H9 (cell line): ENCODE measurements around the gene CDC40. TPM values are rescaled to one million over a fixed set of nuclear protein-coding genes. Genes with fewer than 3 reads are reported as not detected.

Source experiments
- DNase-seq: peaks from one replicate; pipeline ENCODE4 v3.0.0-alpha.2; 2017
- H2AFZ ChIP-seq: one replicate; pipeline ENCODE4 v1.6.1; 2013; ENCODE audit warnings: mild to moderate bottlenecking, low read length, control low read depth, moderate library complexity
- H2AK5ac ChIP-seq: 2 replicates; pipeline ENCODE4 v1.6.1; 2013; ENCODE audit warnings: low read length, control low read depth, mixed read lengths; ENCODE audit not compliant: insufficient read length
- H2BK120ac ChIP-seq: one replicate; pipeline ENCODE4 v1.6.1; 2013; ENCODE audit warnings: low read depth, mild to moderate bottlenecking, low read length, control low read depth, inconsistent platforms; ENCODE audit not compliant: poor library complexity, severe bottlenecking
- H2BK12ac ChIP-seq: 2 replicates; pipeline ENCODE4 v1.6.1; 2013; ENCODE audit warnings: low read length, control low read depth, mixed read lengths, low read depth; ENCODE audit not compliant: insufficient read length
- H2BK15ac ChIP-seq: 2 replicates; pipeline ENCODE4 v1.6.1; 2013; ENCODE audit warnings: low read depth, low read length, control low read depth
- H2BK20ac ChIP-seq: one replicate; pipeline ENCODE4 v1.6.1; 2013; ENCODE audit warnings: low read depth, mild to moderate bottlenecking, low read length, control low read depth, inconsistent platforms; ENCODE audit not compliant: poor library complexity, severe bottlenecking
- H2BK5ac ChIP-seq: 2 replicates; pipeline ENCODE4 v1.6.1; 2013; ENCODE audit warnings: low read length, control low read depth, mixed read lengths; ENCODE audit not compliant: insufficient read length
- H3K14ac ChIP-seq: 2 replicates; pipeline ENCODE4 v1.6.1; 2013; ENCODE audit warnings: low read length, control low read depth; ENCODE audit not compliant: insufficient read depth
- H3K18ac ChIP-seq: 2 replicates; pipeline ENCODE4 v1.6.1; 2013; ENCODE audit warnings: low read depth, mild to moderate bottlenecking, mixed read lengths, low read length, control low read depth; ENCODE audit not compliant: insufficient read length
- H3K23ac ChIP-seq: 2 replicates; pipeline ENCODE4 v1.6.1; 2013; ENCODE audit warnings: low read length, control low read depth, mixed read lengths, low read depth; ENCODE audit not compliant: insufficient read length
- H3K23me2 ChIP-seq: 2 replicates; pipeline ENCODE4 v1.6.1; 2013; ENCODE audit warnings: low read depth, mild to moderate bottlenecking, mixed read lengths, low read length, control low read depth; ENCODE audit not compliant: insufficient read length, poor library complexity, severe bottlenecking
- H3K27ac ChIP-seq: 2 replicates; pipeline ENCODE4 v1.5.1; 2013; ENCODE audit warnings: low read length, control low read depth, mixed read lengths, low read depth; ENCODE audit not compliant: insufficient read length
- H3K27me3 ChIP-seq: 2 replicates; pipeline ENCODE4 v1.6.1; 2013; ENCODE audit warnings: low read length, control low read depth, inconsistent platforms; ENCODE audit not compliant: insufficient read depth
- H3K4ac ChIP-seq: 2 replicates; pipeline ENCODE4 v1.6.1; 2013; ENCODE audit warnings: low read depth, mild to moderate bottlenecking, control low read depth, inconsistent platforms, low read length, moderate library complexity
- H3K4me1 ChIP-seq: 2 replicates; pipeline ENCODE4 v1.6.1; 2013; ENCODE audit warnings: low read length, control low read depth, inconsistent platforms; ENCODE audit not compliant: insufficient read depth
- H3K4me2 ChIP-seq: 2 replicates; pipeline ENCODE4 v1.6.1; 2013; ENCODE audit warnings: low read length, control low read depth, mixed read lengths; ENCODE audit not compliant: insufficient read length, insufficient read depth
- H3K56ac ChIP-seq: 2 replicates; pipeline ENCODE4 v1.6.1; 2013; ENCODE audit warnings: low read depth, mild to moderate bottlenecking, mixed read lengths, low read length, control low read depth; ENCODE audit not compliant: insufficient read length
- H3K79me1 ChIP-seq: 2 replicates; pipeline ENCODE4 v1.6.1; 2013; ENCODE audit warnings: low read depth, mild to moderate bottlenecking, moderate library complexity, low read length, control low read depth, inconsistent platforms; ENCODE audit not compliant: insufficient read depth, poor library complexity, severe bottlenecking
- H3K79me2 ChIP-seq: 2 replicates; pipeline ENCODE4 v1.6.1; 2013; ENCODE audit warnings: low read length, control low read depth, inconsistent platforms; ENCODE audit not compliant: insufficient read depth
- H3K9ac ChIP-seq: 2 replicates; pipeline ENCODE4 v1.6.1; 2013; ENCODE audit warnings: low read length, control low read depth, mixed read lengths; ENCODE audit not compliant: insufficient read length; ENCODE audit errors: extremely low read depth
- H3K9me3 ChIP-seq: one replicate; pipeline ENCODE4 v1.6.1; 2013; ENCODE audit warnings: low read depth, low read length, inconsistent platforms; ENCODE audit not compliant: control insufficient read depth
- H3T11ph ChIP-seq: one replicate; pipeline ENCODE4 v1.6.1; 2013; ENCODE audit warnings: mild to moderate bottlenecking, low read length, control low read depth, inconsistent platforms
- H4K20me1 ChIP-seq: one replicate; pipeline ENCODE4 v1.6.1; 2013; ENCODE audit not compliant: control insufficient read depth, insufficient read length, insufficient read depth
- H4K5ac ChIP-seq: 2 replicates; pipeline ENCODE4 v1.6.1; 2013; ENCODE audit warnings: low read depth, mild to moderate bottlenecking, mixed read lengths, low read length, control low read depth; ENCODE audit not compliant: insufficient read length
- H4K8ac ChIP-seq: replicated peaks from 2 replicates; pipeline ENCODE4 v1.6.1; 2013; ENCODE audit warnings: low read length, control low read depth, mixed read lengths, low read depth; ENCODE audit not compliant: insufficient read length
- H4K91ac ChIP-seq: 2 replicates; pipeline ENCODE4 v1.6.1; 2013; ENCODE audit warnings: low read depth, mild to moderate bottlenecking, moderate library complexity, mixed read lengths, low read length, control low read depth; ENCODE audit not compliant: insufficient read length
- H3K27ac Mint-ChIP-seq, 3 experiments: 2 replicates in 2 of 3; 3 replicates in 1 of 3; pipeline ENCODE4 v1.8.0; 2020 to 2021; ENCODE audit warnings: mixed read lengths in 3 of 3, mild to moderate bottlenecking in 1 of 3, moderate library complexity in 1 of 3
- H3K27me3 Mint-ChIP-seq: 2 replicates; pipeline ENCODE4 v1.8.0; 2021; ENCODE audit warnings: low read depth, mild to moderate bottlenecking, moderate library complexity, mixed read lengths
- H3K36me3 Mint-ChIP-seq, 3 experiments: 2 replicates in 2 of 3; 3 replicates in 1 of 3; pipeline ENCODE4 v1.8.0; 2020 to 2021; ENCODE audit warnings: low read depth in 3 of 3, mixed read lengths in 3 of 3; ENCODE audit not compliant: insufficient read depth in 1 of 3
- H3K4me1 Mint-ChIP-seq, 2 experiments: 2 replicates each; pipeline ENCODE4 v1.8.0; 2020; ENCODE audit warnings: mixed read lengths in 2 of 2
- H3K4me3 Mint-ChIP-seq, 2 experiments: 2 replicates in 1 of 2; 3 replicates in 1 of 2; pipeline ENCODE4 v1.8.0; 2020 to 2021; ENCODE audit warnings: mild to moderate bottlenecking in 2 of 2, mixed read lengths in 2 of 2, moderate library complexity in 1 of 2
- H3K9me3 Mint-ChIP-seq, 2 experiments: 2 replicates in 1 of 2; 3 replicates in 1 of 2; pipeline ENCODE4 v1.8.0; 2020; ENCODE audit warnings: mild to moderate bottlenecking in 2 of 2, mixed read lengths in 2 of 2, moderate library complexity in 1 of 2
- CTCF ChIP-seq: fragments of 200-600 bp; sonication (generic); conservative IDR thresholded peaks from 3 replicates; pipeline ENCODE4 v1.8.0; 2021; ENCODE audit warnings: antibody characterized with exemption, mild to moderate bottlenecking
- WGBS: extraction: QIAGEN DNeasy Blood & Tissue Kit; methylation state at CpG from one replicate; pipeline ENCODE4 v1.1.7; 2013; ENCODE audit warnings: missing lambda C conversion rate, low lambda C conversion rate, mixed read lengths; ENCODE audit not compliant: insufficient read length; ENCODE audit errors: extremely low coverage; 5-methylcytosine and 5-hydroxymethylcytosine counted together
- total RNA-seq: library from RNA; stranded (reverse); gene quantifications from 2 replicates; pipeline ENCODE4 v1.2.1, GENCODE V29; 2021

CDC40 gene
- total RNA-seq, 1 experiment from 2014 or later: 23.5 TPM

GRCh38 chr6:110139052-110139451, 41.2 kb upstream of the CDC40 start:
- Mint-ChIP-seq H3K9me3 (peaks cover 29 to 33% of the 10 kb centered on the region in 2 experiments), H3K27ac (no peak overlapping the region)

More at GRCh38 chr6:110139052-110139451, 41.2 kb upstream of the CDC40 start:
- Histone ChIP-seq H2BK20ac (no peak overlapping the region), H3K27ac (no peak overlapping the region), H2AK5ac (no peak overlapping the region), H4K20me1 (no peaks in the 10 kb centered on the region), H3K9ac (no peak overlapping the region), H2AFZ (no peak overlapping the region), H3K9me3 (peaks cover 25% of the 10 kb centered on the region), H3K4ac (no peak overlapping the region), H3T11ph (no peak overlapping the region), H2BK5ac (no peak overlapping the region), H3K14ac (no peak overlapping the region), H3K79me1 (no peaks in the 10 kb centered on the region), H3K18ac (no peak overlapping the region), H2BK12ac (no peak overlapping the region), H4K5ac (no peak overlapping the region), H2BK15ac (no peak overlapping the region), H2BK120ac (no peak overlapping the region), H4K8ac (no peak overlapping the region), H3K23ac (no peak overlapping the region), H3K27me3 (no peaks in the 10 kb centered on the region), H3K23me2 (no peaks in the 10 kb centered on the region), H4K91ac (no peak overlapping the region), H3K56ac (no peak overlapping the region), H3K4me1 (no peaks in the 10 kb centered on the region), H3K79me2 (no peaks in the 10 kb centered on the region), H3K4me2 (no peak overlapping the region)
- H3K27me3 Mint-ChIP-seq: no peaks in the 10 kb centered on the region
- TF ChIP-seq CTCF: no peak
- H3K4me1 Mint-ChIP-seq: no peaks in the 10 kb centered on the region
- no peak for DNase-seq
- H3K36me3 Mint-ChIP-seq: peaks cover 37 to 64% (median 38%) of the 10 kb centered on the region in 3 experiments
- WGBS: no CpG with 5 or more reads among the region's 9 CpGs
- H3K4me3 Mint-ChIP-seq: no peak overlapping the region
